ENCODE results near the gene ZNF783.

The ZNF783 gene

GRCh38 chr7:149291781-149292461, 29.9 kb downstream of the ZNF783 start:
- no peak for TF ChIP-seq CTCF (IDR thresholded peaks at IDR 0.05; ENCODE audit: low read depth, low read length, missing control alignments)
- DNase-seq (ENCODE audit: extremely low read depth, low read depth) = no peak
- no peak overlapping the region for H3K4me3 ChIP-seq (replicated peaks; ENCODE audit: low read depth, low read length)

GRCh38 chr7:149292462-149292823, 30.4 kb downstream of the ZNF783 start:
- no peak for TF ChIP-seq CTCF (IDR thresholded peaks at IDR 0.05; ENCODE audit: low read depth, low read length, missing control alignments)
- no peak overlapping the region for H3K4me3 ChIP-seq (replicated peaks; ENCODE audit: low read depth, low read length)
- no peak for DNase-seq (ENCODE audit: extremely low read depth, low read depth)

GRCh38 chr7:149293338-149293737, 31.3 kb downstream of the ZNF783 start:
- H3K4me3 ChIP-seq (replicated peaks; ENCODE audit: low read depth, low read length) = no peak overlapping the region
- no peak for TF ChIP-seq CTCF (IDR thresholded peaks at IDR 0.05; ENCODE audit: low read depth, low read length, missing control alignments)
- no peak for DNase-seq (ENCODE audit: extremely low read depth, low read depth)

GRCh38 chr7:149293946-149294633, 32.1 kb downstream of the ZNF783 start:
- DNase-seq (ENCODE audit: extremely low read depth, low read depth) = no peak
- no peak overlapping the region for H3K4me3 ChIP-seq (replicated peaks; ENCODE audit: low read depth, low read length)
- no peak for TF ChIP-seq CTCF (IDR thresholded peaks at IDR 0.05; ENCODE audit: low read depth, low read length, missing control alignments)

GRCh38 chr7:149294634-149295480, 32.9 kb downstream of the ZNF783 start:
- no peak for DNase-seq (ENCODE audit: extremely low read depth, low read depth)
- no peak for TF ChIP-seq CTCF (IDR thresholded peaks at IDR 0.05; ENCODE audit: low read depth, low read length, missing control alignments)
- H3K4me3 ChIP-seq (replicated peaks; ENCODE audit: low read depth, low read length) = no peak overlapping the region

- no peak for DNase-seq (ENCODE audit: extremely low read depth, low read depth)
- TF ChIP-seq CTCF (IDR thresholded peaks at IDR 0.05; ENCODE audit: low read depth, low read length, missing control alignments) = no peak
- H3K4me3 ChIP-seq (replicated peaks; ENCODE audit: low read depth, low read length) = no peak overlapping the region
Observed at GRCh38 chr7:149295481-149295850, 33.5 kb downstream of the ZNF783 start.
